AG04449 (cell line): ENCODE results near the gene SLC39A8.

Source experiments
- CTCF ChIA-PET: fragments of 350-600 bp; formaldehyde crosslinking; extraction: SDS; loops from one replicate; lab custom pipeline; 2021; ENCODE audit warnings: antibody characterized with exemption; lab: Yijun Ruan, JAX
- POLR2A ChIA-PET: fragments of 400-600, 350-600 bp; formaldehyde crosslinking; extraction: SDS; loops from one replicate; lab custom pipeline; 2020; ENCODE audit warnings: antibody characterized with exemption, inconsistent platforms; lab: Yijun Ruan, JAX
- DNase-seq: peaks from one replicate; pipeline ENCODE4 v3.0.0-alpha.2; 2010; ENCODE audit warnings: low read depth, low spot score
- H3K4me3 ChIP-seq: 2 replicates; pipeline ENCODE4 v1.5.1; 2011; ENCODE audit warnings: low read depth, mild to moderate bottlenecking, control low read depth, low read length
- TF ChIP-seq, protein P1 (sequence below): IDR thresholded peaks from one replicate; pipeline ENCODE4 v1.5.1; 2011; ENCODE audit warnings: mild to moderate bottlenecking, moderate library complexity, low read length, control low read depth, inconsistent platforms; ENCODE audit not compliant: insufficient read depth; ENCODE audit errors: missing control alignments

Gene SLC39A8

DNA sequence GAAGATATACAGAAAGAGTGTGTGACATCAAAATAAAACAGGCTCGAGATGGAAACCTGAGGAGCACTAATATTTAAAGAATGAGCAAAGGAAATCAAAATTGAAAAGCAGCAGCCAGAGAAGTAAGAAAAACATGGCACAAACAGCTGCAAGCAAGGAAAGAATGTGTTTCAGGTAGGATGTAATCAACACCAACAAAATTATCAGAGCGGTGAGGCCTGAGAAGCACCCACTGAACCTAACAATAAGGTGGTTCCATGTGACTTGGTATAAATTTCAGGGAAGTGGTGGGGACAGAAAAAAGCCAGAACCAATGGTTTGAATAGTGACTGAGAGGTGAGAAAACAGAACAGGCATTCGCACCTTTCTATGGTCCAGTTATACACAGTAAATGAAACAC is 11.5 kb downstream of the SLC39A8 start:
- TF ChIP-seq, protein P1, sequence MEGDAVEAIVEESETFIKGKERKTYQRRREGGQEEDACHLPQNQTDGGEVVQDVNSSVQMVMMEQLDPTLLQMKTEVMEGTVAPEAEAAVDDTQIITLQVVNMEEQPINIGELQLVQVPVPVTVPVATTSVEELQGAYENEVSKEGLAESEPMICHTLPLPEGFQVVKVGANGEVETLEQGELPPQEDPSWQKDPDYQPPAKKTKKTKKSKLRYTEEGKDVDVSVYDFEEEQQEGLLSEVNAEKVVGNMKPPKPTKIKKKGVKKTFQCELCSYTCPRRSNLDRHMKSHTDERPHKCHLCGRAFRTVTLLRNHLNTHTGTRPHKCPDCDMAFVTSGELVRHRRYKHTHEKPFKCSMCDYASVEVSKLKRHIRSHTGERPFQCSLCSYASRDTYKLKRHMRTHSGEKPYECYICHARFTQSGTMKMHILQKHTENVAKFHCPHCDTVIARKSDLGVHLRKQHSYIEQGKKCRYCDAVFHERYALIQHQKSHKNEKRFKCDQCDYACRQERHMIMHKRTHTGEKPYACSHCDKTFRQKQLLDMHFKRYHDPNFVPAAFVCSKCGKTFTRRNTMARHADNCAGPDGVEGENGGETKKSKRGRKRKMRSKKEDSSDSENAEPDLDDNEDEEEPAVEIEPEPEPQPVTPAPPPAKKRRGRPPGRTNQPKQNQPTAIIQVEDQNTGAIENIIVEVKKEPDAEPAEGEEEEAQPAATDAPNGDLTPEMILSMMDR, result no peak
- ChIA-PET CTCF (no interaction called here), POLR2A (no interaction called here)
- no peak for DNase-seq
- no peak overlapping the region for H3K4me3 ChIP-seq

DNA sequence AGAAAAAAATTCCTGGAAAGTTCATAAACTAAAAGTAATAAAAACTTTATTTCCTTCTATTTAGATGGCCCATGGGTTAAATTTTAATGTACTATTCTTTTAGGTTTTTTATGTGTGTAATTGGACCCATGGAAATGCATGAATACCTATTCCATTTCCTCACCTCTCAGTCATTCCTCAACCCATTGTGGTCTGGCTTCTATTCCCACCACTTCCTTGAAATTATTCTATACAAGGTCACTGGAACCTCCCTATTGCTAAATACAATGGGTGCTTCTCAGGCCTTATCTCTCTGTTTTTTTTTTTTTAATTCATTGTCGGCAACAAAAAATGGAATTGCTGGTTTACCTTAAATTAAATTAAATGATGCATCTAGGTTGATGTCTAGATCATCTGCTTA is 17.2 kb downstream of the SLC39A8 start:
- no peak overlapping the region for H3K4me3 ChIP-seq
- DNase-seq, result no peak
- ChIA-PET CTCF (no interaction called here), POLR2A (no interaction called here)
- TF ChIP-seq, protein P1, result no peak

DNA sequence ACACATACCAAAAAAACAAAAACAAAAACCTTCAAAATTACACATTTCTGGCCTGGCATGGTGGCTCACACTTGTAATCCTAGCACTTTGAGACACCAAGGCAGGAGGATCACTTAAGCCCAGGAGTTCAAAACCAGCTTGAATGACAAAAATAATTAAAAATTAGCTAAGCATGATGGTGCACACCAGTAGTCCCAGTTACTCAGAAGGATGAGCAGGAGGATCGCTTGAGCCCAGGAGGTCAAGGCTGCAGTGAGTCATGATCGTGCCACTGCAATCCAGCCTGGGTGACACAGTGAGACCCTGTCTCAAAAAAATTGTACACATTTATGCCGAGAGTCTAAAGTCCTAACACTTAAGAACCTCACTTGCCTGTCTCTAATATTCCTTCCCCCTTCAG is 18.3 kb downstream of the SLC39A8 start:
- TF ChIP-seq, protein P1, result no peak
- ChIA-PET POLR2A (no interaction called here), CTCF (no interaction called here)
- DNase-seq, result no peak
- no peak overlapping the region for H3K4me3 ChIP-seq

DNA sequence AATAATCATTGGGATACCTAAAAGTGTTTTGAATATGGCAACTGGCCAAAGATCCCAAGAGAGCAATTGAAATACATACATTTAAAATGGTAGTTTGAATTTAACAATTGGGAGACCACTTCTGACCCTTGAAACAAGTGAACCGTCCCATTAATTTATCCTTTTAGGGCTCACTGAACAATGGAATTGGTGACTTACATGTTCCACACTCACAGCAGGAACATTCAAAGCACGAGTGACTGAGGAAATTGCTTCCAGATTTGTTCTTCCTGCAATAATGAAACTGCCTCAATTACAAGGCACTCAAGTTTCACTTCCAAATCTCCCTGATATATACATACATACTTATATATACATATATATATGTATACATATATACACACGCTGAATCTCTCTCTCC is 20.6 kb downstream of the SLC39A8 start:
- POLR2A ChIA-PET, result no interaction called here
- CTCF ChIA-PET, result no interaction called here

DNA sequence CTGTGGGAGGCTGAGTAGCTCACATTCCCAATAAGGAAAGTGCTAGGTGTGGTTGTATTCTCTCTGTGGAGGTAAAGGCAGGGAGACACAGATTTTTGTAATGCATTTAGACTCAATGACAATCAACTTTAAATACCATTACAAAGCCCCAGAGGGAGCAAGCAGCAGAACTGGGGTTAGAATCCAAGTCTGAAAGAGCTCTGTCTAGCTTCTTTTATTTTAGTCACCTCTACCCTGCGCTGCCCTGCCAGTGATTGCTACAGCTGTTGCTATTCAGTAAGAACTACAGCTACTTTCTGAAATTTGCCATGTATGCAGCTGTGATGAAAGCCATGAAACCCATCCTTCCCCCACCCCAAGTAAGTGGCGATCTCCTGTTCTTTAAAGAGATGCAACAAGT is 22.5 kb downstream of the SLC39A8 start:
- TF ChIP-seq, protein P1, result no peak
- CTCF ChIA-PET, result no interaction called here
- H3K4me3 ChIP-seq, result no peak overlapping the region
- DNase-seq, result no peak
- POLR2A ChIA-PET, result interaction anchor here (0.6 kb wide), 1 partner anchor 1951 kb away, joined by 5 read pairs; no protein-coding TSS in a partner anchor

More for the DNA sequence above, 20.6 kb downstream of the SLC39A8 start:
- H3K4me3 ChIP-seq, result no peak overlapping the region
- TF ChIP-seq, protein P1, result no peak
- no peak for DNase-seq

DNA sequence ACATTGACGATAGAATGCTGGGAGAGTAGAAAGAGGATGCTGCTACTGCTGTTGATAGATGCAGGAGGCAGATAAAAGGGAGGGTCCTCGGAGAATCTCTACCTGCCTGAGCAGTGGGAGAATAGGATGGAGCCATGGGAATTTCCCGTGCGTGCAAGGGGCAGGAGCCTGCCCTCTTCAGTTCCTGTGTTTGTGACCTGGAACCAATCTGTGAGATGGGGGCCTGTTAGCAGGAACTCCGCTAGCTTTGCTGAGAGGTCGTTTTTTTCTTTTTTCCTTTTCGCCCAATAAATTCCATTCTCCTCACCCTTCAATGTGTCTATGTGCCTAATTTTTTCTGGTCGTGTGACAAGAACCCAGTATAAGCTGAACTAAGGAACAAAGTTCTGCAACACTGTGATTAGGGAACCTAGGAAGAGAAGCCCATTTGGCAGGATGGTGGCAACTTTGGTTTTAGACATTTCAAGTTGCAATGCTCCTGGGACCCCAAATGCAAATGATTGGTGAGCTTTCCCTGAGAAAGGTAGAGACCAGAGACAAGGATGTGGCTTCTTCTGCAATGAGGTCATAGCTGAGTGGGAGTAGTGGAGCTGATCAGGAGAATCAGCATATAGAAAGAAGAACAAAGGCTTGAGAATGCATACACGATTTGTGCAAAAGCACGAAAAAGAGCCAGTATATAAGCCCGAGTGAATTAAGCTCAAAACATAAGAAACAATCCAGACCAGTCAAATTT is 23.9 kb downstream of the SLC39A8 start:
- ChIA-PET POLR2A (no interaction called here), CTCF (no interaction called here)
- TF ChIP-seq, protein P1, result no peak
- no peak overlapping the region for H3K4me3 ChIP-seq
- no peak for DNase-seq
